Activated CD8-positive, alpha-beta memory T cell treated with anti-CD3 and anti-CD28 coated beads for 36 hours (primary cell): Measurements from ENCODE around the gene CNTRL. TPM values are rescaled to one million over a fixed set of nuclear protein-coding genes. Genes with fewer than 3 reads are reported as not detected.
"Not testable (repeated sequence)": the region's sequence is repeated elsewhere in the genome, so short reads cannot be mapped to it uniquely, and the experiment has no call there.

Experiments
- CTCF ChIA-PET: fragments of 350-600 bp; sonication (Branson Sonifier 250); formaldehyde crosslinking; loops from one replicate; lab custom pipeline; 2021; ENCODE audit warnings: antibody characterized with exemption; lab: Charles Lee
- POLR2A ChIA-PET: fragments of 350-600 bp; sonication (Branson Sonifier 250); formaldehyde crosslinking; loops from one replicate; lab custom pipeline; 2021; ENCODE audit warnings: antibody characterized with exemption; lab: Charles Lee
- total RNA-seq, 2 experiments: library from RNA; stranded (reverse); gene quantifications; one replicate each; pipeline ENCODE4 v1.2.3, GENCODE V29; 2021

CNTRL gene
- total RNA-seq, 2 experiments from 2014 or later: 57.0 to 59.0 TPM

DNA sequence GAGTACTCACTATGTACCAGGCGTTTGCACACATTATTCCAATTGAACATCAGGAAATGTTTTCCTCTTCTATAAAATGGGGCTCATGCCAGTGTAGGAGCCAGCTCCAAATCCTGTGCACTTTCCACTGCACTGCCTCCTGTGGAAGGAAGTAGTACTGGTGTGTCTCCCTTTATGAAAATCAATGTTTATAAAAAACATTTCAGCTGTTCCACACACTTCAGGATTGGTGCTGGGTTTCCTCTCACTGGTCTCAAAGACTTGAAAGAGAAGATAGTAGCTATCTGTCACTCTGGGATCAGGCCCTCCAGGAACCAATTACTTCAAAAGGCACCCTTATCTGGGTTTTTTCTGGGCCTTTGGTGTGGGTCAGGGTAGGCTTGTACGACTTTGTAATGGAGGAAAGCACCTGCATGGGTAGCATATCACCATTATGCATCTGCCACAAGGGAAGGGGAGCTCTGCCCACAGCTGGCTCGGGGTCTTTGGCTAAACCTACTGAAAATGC is 94.4 kb downstream of the CNTRL start:
- POLR2A ChIA-PET: no interaction called here

DNA sequence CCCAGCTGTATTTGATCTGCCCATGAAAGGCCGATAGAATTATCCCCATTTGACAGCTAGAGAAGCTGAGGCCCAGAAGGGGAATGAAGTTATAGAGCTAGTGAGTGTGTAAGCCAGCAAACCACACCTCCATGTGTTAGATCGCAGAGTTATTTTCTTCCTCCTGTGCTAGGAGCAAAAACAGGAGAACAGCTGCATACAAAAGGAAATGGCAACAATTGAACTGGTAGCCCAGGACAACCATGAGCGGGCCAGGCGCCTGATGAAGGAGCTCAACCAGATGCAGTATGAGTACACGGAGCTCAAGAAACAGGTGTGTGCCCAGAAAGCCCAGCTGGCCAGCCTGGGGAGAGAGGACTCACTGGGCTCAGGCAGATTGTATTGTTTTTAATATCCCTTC is 96.5 kb downstream of the CNTRL start:
- CTCF ChIA-PET: interaction anchor here (1.4 kb wide), 1 partner anchor 33 kb away, joined by 3 read pairs; no protein-coding TSS in a partner anchor
- POLR2A ChIA-PET: no interaction called here

More for the DNA sequence above, 94.4 kb downstream of the CNTRL start:
- CTCF ChIA-PET: interaction anchor here (1.2 to 1.7 kb wide), 3 partner anchors 17 to 250 kb away, joined by 3 to 5 read pairs (median 3); no protein-coding TSS in a partner anchor

DNA sequence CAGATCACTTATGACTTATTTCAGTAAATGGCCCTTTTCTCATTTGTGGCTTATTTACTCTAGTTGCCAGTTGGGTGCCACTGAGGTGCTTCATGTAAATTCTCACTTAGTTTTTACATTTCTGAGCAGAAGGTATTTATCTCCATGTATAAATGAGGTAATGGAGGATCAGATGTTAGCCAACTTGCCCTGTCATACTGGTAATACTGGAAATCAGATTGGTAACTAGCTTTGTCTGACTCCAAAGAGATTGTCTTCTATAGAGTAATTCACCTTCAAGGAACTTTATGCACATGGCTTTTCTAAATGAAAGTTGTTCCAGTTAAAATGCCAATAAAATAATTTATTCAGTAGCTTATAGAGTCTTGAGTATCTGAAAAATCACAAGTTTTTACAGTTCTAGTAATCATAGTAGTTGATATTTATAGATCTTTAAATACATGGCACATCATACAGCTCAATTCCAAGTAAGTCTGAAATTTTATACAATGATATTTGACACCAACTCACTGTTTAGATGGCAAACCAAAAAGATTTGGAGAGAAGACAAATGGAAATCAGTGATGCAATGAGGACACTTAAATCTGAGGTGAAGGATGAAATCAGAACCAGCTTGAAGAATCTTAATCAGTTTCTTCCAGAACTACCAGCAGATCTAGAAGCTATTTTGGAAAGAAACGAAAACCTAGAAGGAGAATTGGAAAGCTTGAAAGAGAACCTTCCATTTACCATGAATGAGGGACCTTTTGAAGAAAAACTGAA is 98.2 kb downstream of the CNTRL start:
- CTCF ChIA-PET: no interaction called here

DNA sequence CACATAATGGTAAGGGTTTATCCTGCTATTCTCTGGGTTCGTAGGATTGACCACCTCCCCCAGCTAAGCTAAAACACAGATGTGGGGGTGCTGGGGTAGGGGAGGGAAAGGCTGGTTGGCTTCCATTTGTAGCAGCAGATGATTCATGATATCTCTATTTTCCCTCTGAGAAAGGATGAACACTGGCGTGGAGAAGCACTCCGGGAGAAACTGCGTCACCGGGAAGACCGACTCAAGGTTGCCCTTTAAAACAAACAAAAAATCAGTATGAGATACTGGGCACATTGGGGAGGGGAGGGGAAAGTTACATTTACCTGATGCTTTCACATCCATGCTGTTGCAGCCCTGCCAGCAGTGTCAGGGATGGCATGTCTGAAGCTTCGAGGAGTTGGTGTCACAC is 98.7 kb downstream of the CNTRL start:
- CTCF ChIA-PET: no interaction called here
- POLR2A ChIA-PET: no interaction called here

More for the DNA sequence above, 98.2 kb downstream of the CNTRL start:
- POLR2A ChIA-PET: no interaction called here

DNA sequence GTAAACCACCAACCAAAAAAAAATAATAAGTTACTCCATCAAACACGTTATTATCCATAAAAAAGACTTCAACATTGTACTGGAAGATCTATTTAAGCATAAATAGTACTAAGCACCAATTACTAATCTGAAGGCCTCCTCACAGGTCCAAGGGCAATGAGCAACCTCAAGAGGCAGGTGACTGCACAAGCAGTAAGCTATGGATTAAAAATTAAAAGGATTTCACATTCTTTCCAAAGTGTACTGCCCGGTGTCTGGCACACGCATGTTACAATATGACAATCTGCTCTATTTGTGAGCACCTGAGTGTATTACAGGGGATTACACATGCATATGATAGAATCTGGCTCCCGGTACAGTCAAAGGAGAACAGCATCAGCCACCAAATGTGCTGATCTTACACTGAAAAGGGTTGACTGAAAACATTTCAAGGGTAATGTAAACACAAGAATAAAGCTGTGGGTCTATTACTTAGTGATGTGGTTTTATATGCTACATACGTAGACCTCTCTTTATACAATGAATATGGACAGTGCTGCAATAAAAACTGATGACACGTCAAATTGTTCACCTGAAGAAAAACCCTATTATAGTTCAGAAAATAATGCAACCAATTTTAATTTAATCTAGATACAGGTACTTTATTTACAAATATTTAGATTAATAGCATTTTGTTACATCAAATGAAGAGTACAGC is 104.1 kb downstream of the CNTRL start:
- POLR2A ChIA-PET: no interaction called here
- CTCF ChIA-PET: no interaction called here

DNA sequence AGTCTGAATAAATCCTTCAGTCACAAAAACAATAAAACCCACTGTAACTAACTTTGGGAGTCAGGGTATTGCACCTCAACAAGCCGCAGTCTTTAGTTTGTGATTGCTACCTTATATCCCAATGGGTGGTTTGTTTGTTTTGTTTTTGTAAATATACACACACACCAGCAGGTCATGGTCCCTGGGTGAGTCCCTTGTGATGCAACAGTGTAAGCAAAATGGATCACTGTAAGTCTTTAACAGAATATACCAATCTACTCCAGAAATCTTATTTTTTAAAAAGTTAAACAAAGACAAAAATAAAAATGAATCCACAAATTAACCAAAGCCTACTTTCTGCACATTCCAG is 104.6 kb downstream of the CNTRL start:
- POLR2A ChIA-PET, CTCF ChIA-PET: not testable (repeated sequence)

DNA sequence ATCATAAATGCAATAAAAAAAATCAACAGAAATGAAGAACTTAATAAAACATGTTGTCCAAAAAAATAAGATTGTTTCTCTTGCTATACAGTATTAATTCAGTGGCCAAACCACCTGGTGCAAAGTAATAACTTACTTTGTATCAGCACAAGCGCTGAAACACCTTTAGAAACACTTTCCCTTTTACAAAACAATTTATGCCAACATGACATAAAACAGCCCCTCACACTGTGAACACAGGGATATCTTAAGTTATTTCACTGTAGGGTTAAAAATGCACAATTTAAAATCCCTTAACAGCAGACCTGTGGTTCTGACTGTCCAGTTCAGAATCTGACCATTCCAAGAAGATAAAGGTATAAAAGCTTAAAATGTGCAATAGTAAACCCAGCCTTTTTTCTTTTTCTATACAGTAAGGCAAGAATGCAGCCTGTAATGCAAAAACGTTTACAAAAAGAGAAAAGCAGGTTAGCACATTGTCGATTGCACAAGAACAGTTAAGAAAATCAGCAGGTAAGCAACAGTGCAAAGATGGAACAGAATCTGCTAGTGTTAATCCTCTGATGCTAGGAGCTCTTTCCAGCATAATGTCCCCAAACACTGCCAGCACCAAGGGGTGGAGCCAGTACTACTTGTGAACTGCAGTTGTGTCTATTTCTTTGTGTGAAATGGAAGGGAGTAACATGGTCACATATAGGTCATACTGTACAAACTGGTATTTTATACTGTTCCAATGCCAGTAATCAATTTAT is 105.4 kb downstream of the CNTRL start:
- CTCF ChIA-PET: no interaction called here
- POLR2A ChIA-PET: no interaction called here

DNA sequence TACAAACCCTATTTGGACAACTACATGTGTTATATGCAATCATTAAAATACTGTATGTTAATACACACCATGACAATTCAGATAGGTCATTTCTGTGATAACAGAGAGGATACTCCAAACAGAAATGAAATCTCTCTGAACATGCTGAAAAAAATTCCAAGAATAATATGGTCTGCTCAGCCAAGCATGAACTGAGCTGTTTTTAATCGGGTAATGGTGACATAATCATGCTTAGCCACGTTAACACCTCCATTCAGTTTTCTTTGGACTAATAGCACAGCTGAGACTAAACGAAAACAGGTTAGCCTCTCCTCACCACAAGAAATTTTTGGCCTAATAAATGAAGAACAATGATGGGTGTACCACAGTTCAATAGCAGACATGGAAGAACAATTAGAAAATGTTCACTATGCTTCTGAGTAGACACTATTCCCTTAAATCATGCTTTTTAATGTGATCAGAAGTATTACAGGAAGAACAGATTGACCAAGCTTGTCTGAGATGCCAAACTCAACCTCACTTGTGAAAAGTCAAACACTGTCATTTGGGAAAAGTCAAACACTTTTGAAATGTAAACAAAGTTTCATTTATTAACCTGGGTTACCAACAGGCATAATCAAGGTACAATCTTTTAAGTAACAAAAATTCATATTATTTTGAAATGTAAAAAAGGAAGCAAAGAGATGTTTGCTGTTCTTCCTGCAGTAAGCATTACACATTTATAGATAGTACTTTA is 107.5 kb downstream of the CNTRL start:
- CTCF ChIA-PET: no interaction called here

DNA sequence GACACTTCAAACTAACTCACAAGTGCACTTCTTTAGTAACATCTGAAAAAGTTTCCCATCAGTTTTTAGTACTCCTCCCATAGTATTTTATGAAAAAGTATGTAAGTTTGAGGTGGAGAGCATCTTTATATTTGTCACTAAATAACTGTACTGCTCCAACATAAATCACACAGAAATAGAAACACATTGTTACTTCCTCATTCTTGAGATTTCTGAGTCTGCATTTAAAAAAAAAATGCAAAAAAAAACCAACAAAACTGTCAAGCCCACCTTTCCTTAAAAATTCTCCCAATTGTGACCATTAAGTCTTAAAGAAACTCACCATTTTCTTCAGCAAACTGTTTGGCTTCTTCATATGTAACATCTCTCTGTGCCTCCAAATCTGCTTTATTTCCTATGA is 108.2 kb downstream of the CNTRL start:
- ChIA-PET CTCF (no interaction called here), POLR2A (no interaction called here)

More for the DNA sequence above, 107.5 kb downstream of the CNTRL start:
- POLR2A ChIA-PET: interaction anchor here (0.9 kb wide), 1 partner anchor 58 kb away, joined by 4 read pairs; no protein-coding TSS in a partner anchor

DNA sequence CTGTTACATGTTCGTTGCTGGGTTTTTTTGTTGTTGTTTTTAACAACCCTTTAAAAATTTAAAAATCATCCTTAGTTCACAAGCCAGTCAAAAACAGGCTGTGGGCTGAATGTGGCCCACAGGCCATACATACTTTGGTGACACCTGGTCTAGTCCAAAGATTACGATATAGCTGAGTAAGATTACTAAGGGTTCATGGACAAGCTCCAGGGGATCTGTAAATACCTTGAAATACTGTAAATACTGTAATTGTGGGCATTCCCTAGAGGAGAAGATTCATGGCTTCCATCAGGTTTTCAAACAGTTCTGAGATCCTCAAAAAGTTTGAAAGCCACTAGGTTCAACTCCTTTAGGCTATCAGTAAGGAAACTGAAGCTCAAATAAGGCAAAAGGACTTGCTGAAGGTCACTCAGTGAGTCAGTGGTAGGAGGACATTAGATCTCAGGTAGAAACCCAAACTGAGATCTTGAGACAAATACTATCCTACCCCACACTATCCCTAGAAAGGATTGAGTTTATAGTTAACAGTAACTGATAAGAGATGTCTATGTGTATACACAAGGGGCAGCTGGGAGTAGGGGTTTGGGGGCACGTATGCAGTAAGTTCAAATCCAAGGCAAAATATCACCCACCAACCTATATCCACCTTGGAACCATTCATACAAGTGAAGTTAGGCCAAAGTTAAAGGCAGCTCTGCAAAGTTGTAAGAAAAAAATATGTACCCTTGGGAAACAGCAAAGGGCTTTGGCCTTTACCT is 109.1 kb downstream of the CNTRL start:
- POLR2A ChIA-PET: no interaction called here
- CTCF ChIA-PET: no interaction called here

DNA sequence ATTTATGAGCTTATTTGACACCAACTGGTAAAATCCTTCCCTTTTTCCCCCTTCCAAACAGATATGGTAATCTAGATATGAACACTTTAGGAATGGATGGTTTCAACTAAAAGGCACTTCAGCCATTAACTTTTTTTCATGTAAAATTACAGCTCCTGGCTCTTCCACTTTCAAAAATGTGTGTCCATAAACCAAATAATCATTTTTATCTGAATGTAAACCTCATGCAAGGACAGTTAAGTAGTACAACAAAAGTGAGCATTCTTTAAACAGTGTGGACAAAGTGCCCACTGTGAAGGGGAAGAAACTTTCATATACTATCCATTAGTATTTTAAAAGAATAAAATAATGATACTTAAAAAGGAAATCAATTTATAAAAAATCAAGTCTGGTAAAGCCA is 109.7 kb downstream of the CNTRL start:
- ChIA-PET POLR2A (no interaction called here), CTCF (no interaction called here)

DNA sequence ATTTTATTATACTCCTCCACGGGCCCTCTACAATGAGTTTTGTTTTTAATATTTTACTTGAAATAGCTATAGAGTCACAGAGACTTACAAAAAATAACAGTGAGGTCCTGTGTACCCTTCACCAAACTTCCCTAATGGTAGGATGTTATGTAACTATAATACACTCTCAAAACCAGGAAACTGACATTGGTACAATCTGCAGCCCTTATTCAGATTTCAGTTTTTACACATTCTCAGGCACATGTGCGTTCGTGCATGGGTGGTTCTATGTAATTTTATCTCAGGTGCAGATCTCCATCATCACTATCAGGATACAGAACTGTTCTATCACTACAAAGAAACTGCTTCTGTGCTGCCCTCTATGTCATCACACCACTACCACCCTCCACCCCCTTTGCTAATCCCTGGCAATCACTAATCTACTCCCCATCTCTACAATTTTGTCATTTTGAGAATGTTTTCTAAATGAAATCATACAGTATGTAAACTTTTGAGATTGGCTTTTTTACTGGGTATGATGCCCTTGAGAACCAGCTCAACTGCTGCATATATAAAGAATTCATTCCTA is 110.5 kb downstream of the CNTRL start:
- ChIA-PET POLR2A (interaction anchor here (0.6 kb wide), 2 partner anchors 16 to 112 kb away, joined by 4 to 11 read pairs; no protein-coding TSS in a partner anchor), CTCF (interaction anchor here (1.4 kb wide), 1 partner anchor 15 kb away, joined by 5 read pairs; no protein-coding TSS in a partner anchor)

DNA sequence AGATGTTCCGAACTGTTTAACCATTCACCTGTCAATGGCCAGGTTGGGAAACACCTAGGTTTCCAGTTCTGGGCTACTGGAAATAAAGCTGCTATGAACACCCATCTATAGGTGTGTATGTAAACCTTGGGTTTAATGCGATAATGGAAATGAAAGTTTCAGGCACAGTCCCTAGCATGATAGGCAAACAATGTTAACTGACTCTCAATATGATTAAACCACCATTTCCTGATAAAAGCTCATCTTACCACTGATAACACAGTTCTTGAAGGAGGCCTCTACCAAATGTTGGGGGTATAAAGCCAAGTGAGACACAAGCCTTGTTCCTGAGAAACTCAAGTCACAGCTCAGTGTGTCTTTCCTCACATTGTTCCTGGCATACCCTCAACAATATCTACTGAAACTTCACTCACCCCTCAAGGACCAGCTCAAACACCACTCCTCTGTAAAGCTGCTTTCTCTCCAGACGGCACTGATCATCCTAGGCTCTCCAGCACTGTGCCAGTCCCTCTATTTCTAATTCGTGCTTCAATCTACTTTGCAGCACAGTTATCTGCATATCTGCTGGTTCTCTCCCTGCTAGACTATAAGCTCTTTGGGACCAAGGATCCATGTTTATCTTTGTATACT is 111.1 kb downstream of the CNTRL start:
- ChIA-PET POLR2A (interaction anchor here (0.6 kb wide), 2 partner anchors 15 to 112 kb away, joined by 4 to 11 read pairs; no protein-coding TSS in a partner anchor), CTCF (interaction anchor here (0.8 to 1.4 kb wide), 3 partner anchors 9 to 16 kb away, joined by 3 to 5 read pairs (median 3); no protein-coding TSS in a partner anchor)

DNA sequence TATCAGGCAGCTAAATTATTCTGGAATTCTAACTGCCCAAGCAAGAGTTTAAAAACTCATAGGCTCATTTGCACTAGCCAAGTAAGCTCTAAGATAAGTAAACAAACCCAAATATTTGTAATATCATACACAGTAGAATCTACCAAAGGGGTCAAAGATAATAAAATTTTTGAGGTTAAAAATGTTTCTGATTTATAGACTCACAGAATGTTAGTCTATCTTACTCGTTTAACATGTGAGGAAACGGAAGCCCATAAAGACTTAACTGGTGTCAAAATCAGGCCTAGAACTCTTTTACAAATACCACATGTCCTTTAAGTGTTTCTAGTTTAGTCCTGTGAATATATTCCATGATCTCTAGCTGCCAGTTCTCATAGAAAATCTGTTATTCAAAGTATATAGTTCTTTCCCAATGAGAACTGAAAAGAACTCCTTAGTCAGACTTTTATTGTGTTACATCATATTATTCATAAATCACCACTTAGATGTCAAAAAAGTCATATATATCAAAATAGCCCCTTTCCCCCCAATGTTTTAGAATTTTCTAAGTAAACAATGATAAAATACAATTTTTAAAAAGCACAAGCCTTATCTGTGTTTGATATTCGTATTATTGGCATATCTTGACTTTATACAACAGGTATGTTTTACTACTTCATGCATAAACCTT is 113.0 kb downstream of the CNTRL start:
- CTCF ChIA-PET: no interaction called here
- POLR2A ChIA-PET: no interaction called here

DNA sequence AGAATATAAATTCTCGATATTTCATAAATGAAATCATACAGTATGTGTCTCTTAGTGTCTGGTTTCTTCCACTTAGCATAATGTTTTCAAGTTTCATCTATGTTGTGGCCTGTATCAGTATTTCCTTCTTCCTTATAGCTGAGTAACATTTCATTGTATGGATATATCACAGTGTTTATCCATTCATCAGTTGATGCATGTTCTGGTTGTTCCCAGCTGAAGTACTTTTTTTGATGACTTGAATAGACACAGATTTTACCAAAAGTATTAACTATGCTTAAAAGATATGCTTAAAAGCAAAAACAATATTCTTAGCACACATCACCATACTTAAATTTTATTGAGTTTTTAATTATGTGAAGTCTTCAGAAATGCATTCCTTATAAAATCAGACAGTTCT is 114.3 kb downstream of the CNTRL start:
- CTCF ChIA-PET: interaction anchor here (1.3 to 1.9 kb wide), 2 partner anchors 13 to 131 kb away, joined by 3 to 6 read pairs; partner anchors contain the start of gene RAB14
- POLR2A ChIA-PET: no interaction called here

DNA sequence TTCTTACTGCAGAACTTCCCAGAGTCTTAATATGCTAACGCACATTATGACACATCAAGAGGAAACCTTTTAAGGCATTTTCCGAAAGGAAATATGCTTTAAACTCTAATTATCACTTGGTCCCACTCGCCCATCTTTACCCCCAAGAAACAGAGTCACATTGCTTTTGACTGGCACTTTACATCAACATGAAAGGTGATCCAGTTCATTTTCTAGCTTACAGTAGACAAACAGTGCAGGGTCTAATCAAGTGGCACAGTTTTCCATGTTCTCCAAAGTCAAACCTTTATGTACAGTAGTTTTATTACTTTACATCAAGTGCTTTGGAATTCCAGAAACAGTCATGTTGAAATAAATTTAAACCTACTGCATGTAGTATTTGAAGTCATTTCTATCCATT is 114.9 kb downstream of the CNTRL start:
- ChIA-PET CTCF (interaction anchor here (1.3 to 1.9 kb wide), 2 partner anchors 12 to 131 kb away, joined by 3 to 6 read pairs; partner anchors contain the start of gene RAB14), POLR2A (no interaction called here)

DNA sequence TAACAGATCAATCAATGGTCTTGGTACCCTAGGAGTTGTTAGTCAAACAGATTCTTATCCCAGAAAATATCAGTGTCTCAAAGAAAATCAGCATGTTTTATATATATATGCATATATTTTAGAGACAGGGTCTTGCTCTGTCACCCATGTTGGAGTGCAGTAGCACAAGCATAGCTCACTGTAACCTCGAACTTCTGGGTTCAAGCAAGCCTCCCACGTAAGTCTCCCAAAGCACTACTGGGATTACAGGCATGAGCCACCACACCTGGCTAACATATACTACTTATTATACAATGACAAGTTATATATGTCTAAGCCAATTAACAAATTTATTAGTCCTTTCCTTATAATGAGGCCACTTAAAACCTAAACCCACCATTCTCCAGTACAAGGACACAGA is 116.5 kb downstream of the CNTRL start:
- ChIA-PET CTCF (no interaction called here), POLR2A (no interaction called here)
